Activated T-cell treated with anti-CD3 and anti-CD28 coated beads, Interleukin-2, amount 50 U/mL, for 24 hours (primary cell): Measurements from ENCODE around the gene NPC1L1.
A peak's percentile ranks its signal among the peaks of the same experiment; 100 is the strongest.

Experiments used
- DNase-seq: peaks from one replicate; pipeline ENCODE4 v3.0.0-alpha.2; 2020
- H3K27ac Mint-ChIP-seq: 2 replicates; pipeline ENCODE4 v1.8.0; 2020; ENCODE audit warnings: mild to moderate bottlenecking, mixed read lengths
- H3K27me3 Mint-ChIP-seq: 2 replicates; pipeline ENCODE4 v1.8.0; 2020; ENCODE audit warnings: mixed read lengths
- H3K36me3 Mint-ChIP-seq: 2 replicates; pipeline ENCODE4 v1.8.0; 2020; ENCODE audit warnings: low read depth, mixed read lengths
- H3K4me1 Mint-ChIP-seq: 2 replicates; pipeline ENCODE4 v1.8.0; 2020; ENCODE audit warnings: low read depth, mixed read lengths
- H3K4me3 Mint-ChIP-seq: 2 replicates; pipeline ENCODE4 v1.8.0; 2020; ENCODE audit warnings: mild to moderate bottlenecking, moderate library complexity, mixed read lengths
- H3K9me3 Mint-ChIP-seq: 2 replicates; pipeline ENCODE4 v1.8.0; 2020; ENCODE audit warnings: mixed read lengths

NPC1L1 gene

GRCh38 chr7:44549457-44549856 lies 8.3 kb upstream of the NPC1L1 start:
- Mint-ChIP-seq H3K27me3 (no peaks in the 10 kb centered on the region), H3K27ac (no peak overlapping the region), H3K4me3 (no peak overlapping the region), H3K36me3 (no peaks in the 10 kb centered on the region), H3K4me1 (peaks cover 14% of the 10 kb centered on the region), H3K9me3 (no peaks in the 10 kb centered on the region)
- no peak for DNase-seq

- Mint-ChIP-seq H3K4me1 (peaks cover 14% of the 10 kb centered on the region), H3K36me3 (no peaks in the 10 kb centered on the region), H3K27me3 (no peaks in the 10 kb centered on the region), H3K27ac (no peak overlapping the region), H3K9me3 (no peaks in the 10 kb centered on the region), H3K4me3 (no peak overlapping the region)
- no peak for DNase-seq
These were observed 7.8 kb upstream of the NPC1L1 start for GRCh38 chr7:44548893-44549292.

- H3K27ac Mint-ChIP-seq = no peak overlapping the region
- H3K9me3 Mint-ChIP-seq = no peaks in the 10 kb centered on the region
- H3K4me1 Mint-ChIP-seq = peaks cover 14% of the 10 kb centered on the region
- H3K27me3 Mint-ChIP-seq = no peaks in the 10 kb centered on the region
- DNase-seq = no peak
- no peaks in the 10 kb centered on the region for H3K36me3 Mint-ChIP-seq
- no peak overlapping the region for H3K4me3 Mint-ChIP-seq
These were observed 6.6 kb upstream of the NPC1L1 start for GRCh38 chr7:44547536-44548231.

- H3K27me3 Mint-ChIP-seq = no peaks in the 10 kb centered on the region
- H3K27ac Mint-ChIP-seq = no peak overlapping the region
- H3K4me1 Mint-ChIP-seq = peaks cover 3% of the 10 kb centered on the region
- no peak overlapping the region for H3K4me3 Mint-ChIP-seq
- DNase-seq = no peak
- no peaks in the 10 kb centered on the region for H3K9me3 Mint-ChIP-seq
- no peaks in the 10 kb centered on the region for H3K36me3 Mint-ChIP-seq
These were observed 913 bp upstream of the NPC1L1 start for GRCh38 chr7:44541876-44542610.

GRCh38 chr7:44540592-44541027 lies 520 bp downstream of the NPC1L1 start:
- no peaks in the 10 kb centered on the region for H3K36me3 Mint-ChIP-seq
- no peak overlapping the region for H3K27ac Mint-ChIP-seq
- no peak overlapping the region for H3K4me3 Mint-ChIP-seq
- H3K27me3 Mint-ChIP-seq = no peaks in the 10 kb centered on the region
- H3K9me3 Mint-ChIP-seq = no peaks in the 10 kb centered on the region
- DNase-seq = no peak
- H3K4me1 Mint-ChIP-seq = no peaks in the 10 kb centered on the region

GRCh38 chr7:44539669-44540506 lies 1.2 kb downstream of the NPC1L1 start:
- no peaks in the 10 kb centered on the region for H3K27me3 Mint-ChIP-seq
- no peaks in the 10 kb centered on the region for H3K4me1 Mint-ChIP-seq
- no peak for DNase-seq

GRCh38 chr7:44538798-44539668 lies 2.1 kb downstream of the NPC1L1 start:
- DNase-seq = no peak
- H3K27ac Mint-ChIP-seq = no peak overlapping the region
- H3K9me3 Mint-ChIP-seq = no peaks in the 10 kb centered on the region
- H3K27me3 Mint-ChIP-seq = no peaks in the 10 kb centered on the region
- H3K4me1 Mint-ChIP-seq = no peaks in the 10 kb centered on the region
- H3K36me3 Mint-ChIP-seq = no peaks in the 10 kb centered on the region
- no peak overlapping the region for H3K4me3 Mint-ChIP-seq

More at GRCh38 chr7:44539669-44540506, 1.2 kb downstream of the NPC1L1 start:
- Mint-ChIP-seq H3K27ac (no peak overlapping the region), H3K4me3 (no peak overlapping the region), H3K9me3 (no peaks in the 10 kb centered on the region), H3K36me3 (no peaks in the 10 kb centered on the region)

- no peak for DNase-seq
- H3K27ac Mint-ChIP-seq = no peak overlapping the region
- H3K27me3 Mint-ChIP-seq = no peaks in the 10 kb centered on the region
- no peak overlapping the region for H3K4me3 Mint-ChIP-seq
- H3K9me3 Mint-ChIP-seq = no peaks in the 10 kb centered on the region
- no peaks in the 10 kb centered on the region for H3K36me3 Mint-ChIP-seq
- no peaks in the 10 kb centered on the region for H3K4me1 Mint-ChIP-seq
These were observed 2.9 kb downstream of the NPC1L1 start for GRCh38 chr7:44538093-44538797.

- Mint-ChIP-seq H3K27me3 (no peaks in the 10 kb centered on the region), H3K9me3 (no peaks in the 10 kb centered on the region), H3K4me1 (no peaks in the 10 kb centered on the region), H3K27ac (no peak overlapping the region), H3K36me3 (no peaks in the 10 kb centered on the region), H3K4me3 (no peak overlapping the region)
- no peak for DNase-seq
These were observed 3.7 kb downstream of the NPC1L1 start for GRCh38 chr7:44537442-44537841.

- H3K9me3 Mint-ChIP-seq = no peaks in the 10 kb centered on the region
These were observed 5.0 kb downstream of the NPC1L1 start for GRCh38 chr7:44536090-44536489.

GRCh38 chr7:44535348-44536064 lies 5.6 kb downstream of the NPC1L1 start:
- Mint-ChIP-seq H3K9me3 (no peaks in the 10 kb centered on the region), H3K27ac (no peak overlapping the region)

More at GRCh38 chr7:44536090-44536489, 5.0 kb downstream of the NPC1L1 start:
- no peaks in the 10 kb centered on the region for H3K36me3 Mint-ChIP-seq
- DNase-seq = no peak
- peaks cover under 1% of the 10 kb centered on the region for H3K4me1 Mint-ChIP-seq
- H3K27me3 Mint-ChIP-seq = no peaks in the 10 kb centered on the region
- no peak overlapping the region for H3K27ac Mint-ChIP-seq
- no peak overlapping the region for H3K4me3 Mint-ChIP-seq

GRCh38 chr7:44534501-44534900 lies 6.6 kb downstream of the NPC1L1 start:
- H3K27ac Mint-ChIP-seq = no peak overlapping the region
- no peaks in the 10 kb centered on the region for H3K27me3 Mint-ChIP-seq
- peaks cover 3% of the 10 kb centered on the region for H3K4me1 Mint-ChIP-seq
- no peak overlapping the region for H3K4me3 Mint-ChIP-seq
- DNase-seq = peak; percentile 61
- no peaks in the 10 kb centered on the region for H3K9me3 Mint-ChIP-seq
- no peaks in the 10 kb centered on the region for H3K36me3 Mint-ChIP-seq

More at GRCh38 chr7:44535348-44536064, 5.6 kb downstream of the NPC1L1 start:
- Mint-ChIP-seq H3K36me3 (no peaks in the 10 kb centered on the region), H3K4me3 (no peak overlapping the region), H3K4me1 (peaks cover 3% of the 10 kb centered on the region), H3K27me3 (no peaks in the 10 kb centered on the region)
- DNase-seq = no peak

GRCh38 chr7:44534087-44534486 lies 7.0 kb downstream of the NPC1L1 start:
- Mint-ChIP-seq H3K27ac (no peak overlapping the region), H3K36me3 (no peaks in the 10 kb centered on the region), H3K4me1 (peaks cover 3% of the 10 kb centered on the region), H3K27me3 (no peaks in the 10 kb centered on the region), H3K4me3 (no peak overlapping the region), H3K9me3 (no peaks in the 10 kb centered on the region)
- DNase-seq = no peak
